Neural progenitor cell (in vitro differentiated cells): Measurements from ENCODE around the gene E4F1. TPM values are rescaled to one million over a fixed set of nuclear protein-coding genes. Genes with fewer than 3 reads are reported as not detected.

Experiments used
- DNase-seq: peaks from one replicate; pipeline ENCODE4 v3.0.0-alpha.2; 2016; ENCODE audit warnings: low spot score
- H2AFZ ChIP-seq: fragments of 200-600 bp; sonication (generic); replicated peaks from 2 replicates; pipeline ENCODE4 v1.6.1; 2016; ENCODE audit warnings: antibody characterized with exemption
- H3F3A ChIP-seq: fragments of 200-600 bp; sonication (generic); 2 replicates; pipeline ENCODE4 v1.6.1; 2016; ENCODE audit warnings: antibody characterized with exemption, low read depth
- H3K27ac ChIP-seq: fragments of 200-600 bp; sonication (generic); 2 replicates; pipeline ENCODE4 v1.5.1; 2016; ENCODE audit warnings: mild to moderate bottlenecking
- H3K27me3 ChIP-seq: fragments of 200-600 bp; sonication (generic); 2 replicates; pipeline ENCODE4 v1.6.1; 2016; ENCODE audit warnings: mild to moderate bottlenecking, moderate library complexity
- H3K36me3 ChIP-seq: fragments of 200-600 bp; sonication (generic); 2 replicates; pipeline ENCODE4 v1.5.1; 2016
- H3K4me1 ChIP-seq: fragments of 200-600 bp; sonication (generic); 2 replicates; pipeline ENCODE4 v1.6.1; 2016; ENCODE audit warnings: mixed run types
- H3K4me2 ChIP-seq: fragments of 200-600 bp; sonication (generic); 2 replicates; pipeline ENCODE4 v1.6.1; 2016
- H3K4me3 ChIP-seq: fragments of 200-600 bp; sonication (generic); 2 replicates; pipeline ENCODE4 v1.5.1; 2016
- H3K79me2 ChIP-seq: fragments of 200-600 bp; sonication (generic); 2 replicates; pipeline ENCODE4 v1.6.1; 2016; ENCODE audit warnings: low read depth
- H3K9ac ChIP-seq: fragments of 200-600 bp; sonication (generic); 2 replicates; pipeline ENCODE4 v1.6.1; 2016
- H3K9me3 ChIP-seq: fragments of 200-600 bp; sonication (generic); 2 replicates; pipeline ENCODE4 v1.5.1; 2016; ENCODE audit warnings: low read depth
- H4K20me1 ChIP-seq: fragments of 200-600 bp; sonication (generic); 2 replicates; pipeline ENCODE4 v1.6.1; 2016; ENCODE audit warnings: low read depth
- H3K27ac Mint-ChIP-seq: 3 replicates; pipeline ENCODE4 v1.8.0; 2021; ENCODE audit warnings: mixed read lengths
- H3K27me3 Mint-ChIP-seq: 2 replicates; pipeline ENCODE4 v1.8.0; 2022; ENCODE audit warnings: low read depth, mild to moderate bottlenecking, inconsistent platforms, moderate library complexity, mixed read lengths; ENCODE audit not compliant: insufficient read depth
- H3K36me3 Mint-ChIP-seq: 3 replicates; pipeline ENCODE4 v1.8.0; 2021; ENCODE audit warnings: mixed read lengths
- H3K4me1 Mint-ChIP-seq: 3 replicates; pipeline ENCODE4 v1.8.0; 2021; ENCODE audit warnings: mixed read lengths
- H3K4me3 Mint-ChIP-seq: 3 replicates; pipeline ENCODE4 v1.8.0; 2021; ENCODE audit warnings: mild to moderate bottlenecking, moderate library complexity, mixed read lengths
- H3K9me3 Mint-ChIP-seq: 3 replicates; pipeline ENCODE4 v1.8.0; 2020; ENCODE audit warnings: mixed read lengths
- CTCF ChIP-seq: fragments of 200-600 bp; sonication (generic); IDR thresholded peaks from 2 replicates; pipeline ENCODE4 v1.5.1; 2017; ENCODE audit warnings: antibody characterized with exemption, mild to moderate bottlenecking
- EZH2 ChIP-seq: fragments of 200-600 bp; sonication (generic); IDR thresholded peaks from 2 replicates; pipeline ENCODE4 v1.6.1; 2017; ENCODE audit warnings: antibody characterized with exemption, mild to moderate bottlenecking, moderate library complexity
- EZH2phosphoT487 ChIP-seq: fragments of 200-600 bp; sonication (generic); IDR thresholded peaks from 2 replicates; pipeline ENCODE4 v1.6.1; 2017; ENCODE audit warnings: antibody characterized with exemption
- total RNA-seq: library from RNA; depleted of rRNA; stranded (reverse); fragments of >200 nt; gene quantifications from 2 replicates; pipeline ENCODE4 v1.2.3, GENCODE V29; 2015; ENCODE audit warnings: low replicate concordance

The E4F1 gene
- total RNA-seq, 1 donor from 2014 or later, result 7.4 TPM

- H3K27me3 ChIP-seq, result no peaks in the 10 kb centered on the region
- no peak overlapping the region for H3K4me3 ChIP-seq
- no peak for TF ChIP-seq EZH2phosphoT487
- no peak for TF ChIP-seq EZH2
- no peak for TF ChIP-seq CTCF
- peaks cover 9% of the 10 kb centered on the region for H3K4me1 Mint-ChIP-seq
- H3K9me3 Mint-ChIP-seq, result no peaks in the 10 kb centered on the region
- no peak overlapping the region for H3K27ac ChIP-seq
- H4K20me1 ChIP-seq, result peaks cover 34% of the 10 kb centered on the region
- H3K4me3 Mint-ChIP-seq, result no peak overlapping the region
- no peak overlapping the region for H3K9ac ChIP-seq
- no peaks in the 10 kb centered on the region for H3F3A ChIP-seq
- DNase-seq, result no peak
- peaks cover 2% of the 10 kb centered on the region for H3K36me3 Mint-ChIP-seq
- H3K4me1 ChIP-seq, result peaks cover 7% of the 10 kb centered on the region
- no peaks in the 10 kb centered on the region for H3K9me3 ChIP-seq
- H3K79me2 ChIP-seq, result peaks cover 41% of the 10 kb centered on the region
- no peaks in the 10 kb centered on the region for H3K36me3 ChIP-seq
- no peak overlapping the region for H3K4me2 ChIP-seq
- H3K27me3 Mint-ChIP-seq, result peaks cover 2% of the 10 kb centered on the region
- no peak overlapping the region for H2AFZ ChIP-seq
- H3K27ac Mint-ChIP-seq, result no peak overlapping the region
Observed at GRCh38 chr16:2228161-2228824, 4.9 kb downstream of the E4F1 start.

- H3K4me3 Mint-ChIP-seq, result no peak overlapping the region
- TF ChIP-seq EZH2 (no peak), CTCF (no peak), EZH2phosphoT487 (no peak)
- H3K27me3 Mint-ChIP-seq, result peaks cover 2% of the 10 kb centered on the region
- H3K36me3 Mint-ChIP-seq, result peaks cover 2% of the 10 kb centered on the region
- no peak for DNase-seq
- Histone ChIP-seq H3K79me2 (peaks cover 36% of the 10 kb centered on the region), H3K4me2 (no peak overlapping the region), H3K9ac (no peak overlapping the region), H3K36me3 (no peaks in the 10 kb centered on the region), H2AFZ (no peak overlapping the region), H3K9me3 (no peaks in the 10 kb centered on the region), H3K27ac (no peak overlapping the region), H3K4me1 (peaks cover 6% of the 10 kb centered on the region), H4K20me1 (peaks cover 32% of the 10 kb centered on the region), H3F3A (no peaks in the 10 kb centered on the region), H3K4me3 (no peak overlapping the region), H3K27me3 (no peaks in the 10 kb centered on the region)
- peaks cover 9% of the 10 kb centered on the region for H3K4me1 Mint-ChIP-seq
- H3K9me3 Mint-ChIP-seq, result no peaks in the 10 kb centered on the region
- no peak overlapping the region for H3K27ac Mint-ChIP-seq
Observed at GRCh38 chr16:2229091-2229490, 5.7 kb downstream of the E4F1 start.

GRCh38 chr16:2229632-2230250 is 6.3 kb downstream of the E4F1 start:
- Mint-ChIP-seq H3K27ac (no peak overlapping the region), H3K9me3 (no peaks in the 10 kb centered on the region), H3K36me3 (peaks cover 2% of the 10 kb centered on the region), H3K4me1 (peaks cover 3% of the 10 kb centered on the region), H3K27me3 (peaks cover 2% of the 10 kb centered on the region), H3K4me3 (no peak overlapping the region)
- H3K4me1 ChIP-seq, result no peaks in the 10 kb centered on the region
- H3K27me3 ChIP-seq, result no peaks in the 10 kb centered on the region
- H3K36me3 ChIP-seq, result no peaks in the 10 kb centered on the region
- no peak overlapping the region for H3K9ac ChIP-seq
- H2AFZ ChIP-seq, result no peak overlapping the region
- peaks cover 26% of the 10 kb centered on the region for H4K20me1 ChIP-seq
- no peak overlapping the region for H3K27ac ChIP-seq
- H3K79me2 ChIP-seq, result peaks cover 30% of the 10 kb centered on the region
- H3K9me3 ChIP-seq, result no peaks in the 10 kb centered on the region
- H3F3A ChIP-seq, result no peaks in the 10 kb centered on the region
- H3K4me3 ChIP-seq, result no peak overlapping the region
- TF ChIP-seq CTCF, result no peak
- TF ChIP-seq EZH2phosphoT487, result no peak
- no peak for TF ChIP-seq EZH2
- DNase-seq, result no peak
- no peak overlapping the region for H3K4me2 ChIP-seq
